Transverse colon (tissue), 4 donors: ENCODE data around the gene MCRIP2.

Source experiments
- CTCF ChIP-seq, 5 experiments: fragments of 200-600 bp in 3 of 5; fragments of 450-650 bp in 2 of 5; sonication (generic) in 3 of 5; IDR thresholded peaks; 1 replicate in 2 of 5; 2 replicates in 3 of 5; pipeline ENCODE4 v1.5.1; 2016 to 2017; ENCODE audit warnings: antibody characterized with exemption in 5 of 5, inconsistent platforms in 3 of 5, mild to moderate bottlenecking in 2 of 5, moderate library complexity in 1 of 5
- EP300 ChIP-seq: sonication (generic); formaldehyde crosslinking; IDR thresholded peaks from one replicate; pipeline ENCODE4 v1.6.1; 2017; ENCODE audit warnings: antibody characterized with exemption, low read depth
- POLR2A ChIP-seq: fragments of 450-650 bp; IDR thresholded peaks from one replicate; pipeline ENCODE4 v1.6.1; 2016; ENCODE audit warnings: antibody characterized with exemption, mild to moderate bottlenecking, moderate library complexity
- POLR2AphosphoS5 ChIP-seq, 3 donors: sonication (generic); formaldehyde crosslinking; IDR thresholded peaks; one replicate each; pipeline ENCODE4 v1.6.1; 2016; ENCODE audit warnings: antibody characterized with exemption in 3 of 3

GRCh38 chr16:672851-673250 lies 31.2 kb downstream of the MCRIP2 start:
- no peak for TF ChIP-seq CTCF (IDR thresholded peaks at IDR 0.05)
- TF ChIP-seq POLR2AphosphoS5 (IDR thresholded peaks at IDR 0.05): no peak
- TF ChIP-seq EP300: no peak
- TF ChIP-seq POLR2A: no peak
